ENCODE data around the gene KCNA10.

DNA sequence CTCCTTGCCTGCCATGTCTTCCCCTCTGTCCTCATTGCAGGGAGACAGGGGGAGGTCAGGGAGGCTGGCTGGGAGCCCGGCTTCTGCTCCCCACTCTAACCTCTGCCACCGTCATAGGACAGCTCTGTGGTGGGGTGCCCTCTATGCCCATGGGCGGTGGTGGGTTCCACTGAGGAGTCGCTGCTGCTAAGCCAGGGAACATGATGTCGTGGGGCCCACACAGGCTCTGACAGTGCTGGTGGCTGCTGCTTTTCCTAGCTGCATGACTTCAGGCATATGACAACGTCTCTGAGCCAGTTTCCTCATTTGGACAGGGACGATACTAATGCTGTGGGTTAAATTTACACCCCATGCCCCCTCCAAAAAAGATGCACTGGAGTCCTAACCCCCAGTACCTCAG, 14.7 kb downstream of the KCNA10 start:
- TF ChIP-seq, protein P1, sequence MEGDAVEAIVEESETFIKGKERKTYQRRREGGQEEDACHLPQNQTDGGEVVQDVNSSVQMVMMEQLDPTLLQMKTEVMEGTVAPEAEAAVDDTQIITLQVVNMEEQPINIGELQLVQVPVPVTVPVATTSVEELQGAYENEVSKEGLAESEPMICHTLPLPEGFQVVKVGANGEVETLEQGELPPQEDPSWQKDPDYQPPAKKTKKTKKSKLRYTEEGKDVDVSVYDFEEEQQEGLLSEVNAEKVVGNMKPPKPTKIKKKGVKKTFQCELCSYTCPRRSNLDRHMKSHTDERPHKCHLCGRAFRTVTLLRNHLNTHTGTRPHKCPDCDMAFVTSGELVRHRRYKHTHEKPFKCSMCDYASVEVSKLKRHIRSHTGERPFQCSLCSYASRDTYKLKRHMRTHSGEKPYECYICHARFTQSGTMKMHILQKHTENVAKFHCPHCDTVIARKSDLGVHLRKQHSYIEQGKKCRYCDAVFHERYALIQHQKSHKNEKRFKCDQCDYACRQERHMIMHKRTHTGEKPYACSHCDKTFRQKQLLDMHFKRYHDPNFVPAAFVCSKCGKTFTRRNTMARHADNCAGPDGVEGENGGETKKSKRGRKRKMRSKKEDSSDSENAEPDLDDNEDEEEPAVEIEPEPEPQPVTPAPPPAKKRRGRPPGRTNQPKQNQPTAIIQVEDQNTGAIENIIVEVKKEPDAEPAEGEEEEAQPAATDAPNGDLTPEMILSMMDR (CRISPR knock-in tag; IDR thresholded peaks at IDR 0.05): no peak
- TF ChIP-seq, protein P2, sequence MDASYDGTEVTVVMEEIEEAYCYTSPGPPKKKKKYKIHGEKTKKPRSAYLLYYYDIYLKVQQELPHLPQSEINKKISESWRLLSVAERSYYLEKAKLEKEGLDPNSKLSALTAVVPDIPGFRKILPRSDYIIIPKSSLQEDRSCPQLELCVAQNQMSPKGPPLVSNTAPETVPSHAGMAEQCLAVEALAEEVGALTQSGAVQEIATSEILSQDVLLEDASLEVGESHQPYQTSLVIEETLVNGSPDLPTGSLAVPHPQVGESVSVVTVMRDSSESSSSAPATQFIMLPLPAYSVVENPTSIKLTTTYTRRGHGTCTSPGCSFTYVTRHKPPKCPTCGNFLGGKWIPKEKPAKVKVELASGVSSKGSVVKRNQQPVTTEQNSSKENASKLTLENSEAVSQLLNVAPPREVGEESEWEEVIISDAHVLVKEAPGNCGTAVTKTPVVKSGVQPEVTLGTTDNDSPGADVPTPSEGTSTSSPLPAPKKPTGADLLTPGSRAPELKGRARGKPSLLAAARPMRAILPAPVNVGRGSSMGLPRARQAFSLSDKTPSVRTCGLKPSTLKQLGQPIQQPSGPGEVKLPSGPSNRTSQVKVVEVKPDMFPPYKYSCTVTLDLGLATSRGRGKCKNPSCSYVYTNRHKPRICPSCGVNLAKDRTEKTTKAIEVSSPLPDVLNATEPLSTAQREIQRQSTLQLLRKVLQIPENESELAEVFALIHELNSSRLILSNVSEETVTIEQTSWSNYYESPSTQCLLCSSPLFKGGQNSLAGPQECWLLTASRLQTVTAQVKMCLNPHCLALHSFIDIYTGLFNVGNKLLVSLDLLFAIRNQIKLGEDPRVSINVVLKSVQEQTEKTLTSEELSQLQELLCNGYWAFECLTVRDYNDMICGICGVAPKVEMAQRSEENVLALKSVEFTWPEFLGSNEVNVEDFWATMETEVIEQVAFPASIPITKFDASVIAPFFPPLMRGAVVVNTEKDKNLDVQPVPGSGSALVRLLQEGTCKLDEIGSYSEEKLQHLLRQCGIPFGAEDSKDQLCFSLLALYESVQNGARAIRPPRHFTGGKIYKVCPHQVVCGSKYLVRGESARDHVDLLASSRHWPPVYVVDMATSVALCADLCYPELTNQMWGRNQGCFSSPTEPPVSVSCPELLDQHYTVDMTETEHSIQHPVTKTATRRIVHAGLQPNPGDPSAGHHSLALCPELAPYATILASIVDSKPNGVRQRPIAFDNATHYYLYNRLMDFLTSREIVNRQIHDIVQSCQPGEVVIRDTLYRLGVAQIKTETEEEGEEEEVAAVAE (CRISPR knock-in tag; IDR thresholded peaks at IDR 0.05; ENCODE audit: borderline replicate concordance): no peak
- no peak for TF ChIP-seq RAD51 (IDR thresholded peaks at IDR 0.05; ENCODE audit: borderline replicate concordance)
- no peak for TF ChIP-seq CREM (IDR thresholded peaks at IDR 0.05)
- no peak for TF ChIP-seq CREM (CRISPR knock-in tag; IDR thresholded peaks at IDR 0.05)
- no peak for TF ChIP-seq RCOR2 (CRISPR knock-in tag; IDR thresholded peaks at IDR 0.05)
- TF ChIP-seq ZBTB21 (CRISPR knock-in tag; IDR thresholded peaks at IDR 0.05): no peak
- TF ChIP-seq HOXA7 (CRISPR knock-in tag; IDR thresholded peaks at IDR 0.05): no peak
- TF ChIP-seq MEF2D (CRISPR knock-in tag; IDR thresholded peaks at IDR 0.05): no peak
- TF ChIP-seq, protein P3, sequence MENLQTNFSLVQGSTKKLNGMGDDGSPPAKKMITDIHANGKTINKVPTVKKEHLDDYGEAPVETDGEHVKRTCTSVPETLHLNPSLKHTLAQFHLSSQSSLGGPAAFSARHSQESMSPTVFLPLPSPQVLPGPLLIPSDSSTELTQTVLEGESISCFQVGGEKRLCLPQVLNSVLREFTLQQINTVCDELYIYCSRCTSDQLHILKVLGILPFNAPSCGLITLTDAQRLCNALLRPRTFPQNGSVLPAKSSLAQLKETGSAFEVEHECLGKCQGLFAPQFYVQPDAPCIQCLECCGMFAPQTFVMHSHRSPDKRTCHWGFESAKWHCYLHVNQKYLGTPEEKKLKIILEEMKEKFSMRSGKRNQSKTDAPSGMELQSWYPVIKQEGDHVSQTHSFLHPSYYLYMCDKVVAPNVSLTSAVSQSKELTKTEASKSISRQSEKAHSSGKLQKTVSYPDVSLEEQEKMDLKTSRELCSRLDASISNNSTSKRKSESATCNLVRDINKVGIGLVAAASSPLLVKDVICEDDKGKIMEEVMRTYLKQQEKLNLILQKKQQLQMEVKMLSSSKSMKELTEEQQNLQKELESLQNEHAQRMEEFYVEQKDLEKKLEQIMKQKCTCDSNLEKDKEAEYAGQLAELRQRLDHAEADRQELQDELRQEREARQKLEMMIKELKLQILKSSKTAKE (CRISPR knock-in tag; IDR thresholded peaks at IDR 0.05; ENCODE audit: borderline replicate concordance): no peak

All from HepG2 (cell line).